GM21717 (cell line): ENCODE measurements around the gene ASPDH.

ENCODE experiments used
- ATAC-seq: cut with Tn5 transposase; IDR thresholded peaks from one replicate; pipeline ENCODE4 v1.9.1; 2021; ENCODE audit warnings: mild to moderate bottlenecking, moderate library complexity; ENCODE audit not compliant: unreplicated experiment

Gene ASPDH

DNA sequence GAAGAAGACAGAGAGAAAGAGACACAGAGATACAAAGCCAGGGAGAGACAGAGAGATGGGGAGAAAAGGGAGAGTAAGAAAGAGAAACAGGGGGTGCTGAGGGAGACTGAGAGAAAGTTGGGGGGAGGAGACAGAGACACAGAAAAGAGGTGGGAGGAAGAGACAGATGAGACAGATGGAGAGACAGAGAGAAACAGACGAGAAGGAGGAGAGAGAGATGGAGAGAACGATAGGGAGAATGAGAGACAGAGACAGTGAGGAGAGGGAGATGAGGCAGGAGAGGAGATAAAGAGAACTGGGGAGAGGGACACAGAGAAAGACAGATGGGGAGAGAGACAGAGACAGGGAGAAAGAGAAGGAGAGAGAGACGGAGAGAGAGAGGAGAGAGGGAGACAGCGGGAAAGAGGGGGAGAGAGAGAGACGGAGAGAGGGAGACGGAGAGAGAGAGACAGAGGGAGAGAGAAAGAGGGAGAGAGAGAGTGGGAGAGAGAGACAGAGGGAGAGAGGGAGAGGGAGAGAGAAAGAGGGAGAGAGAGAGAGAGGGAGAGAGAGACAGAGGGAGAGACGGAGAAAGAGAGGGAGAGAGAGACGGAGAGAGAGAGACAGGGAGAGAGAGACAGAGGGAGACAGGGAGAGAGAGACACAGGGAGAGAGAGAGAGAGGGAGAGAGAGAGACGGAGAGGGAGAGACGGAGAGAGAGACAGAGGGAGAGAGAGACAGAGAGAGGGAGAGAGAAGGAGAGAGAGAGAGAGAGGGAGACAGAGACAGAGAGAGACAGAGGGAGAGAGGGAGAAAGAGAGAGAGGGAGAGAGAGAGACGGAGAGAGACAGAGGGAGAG, 15.3 kb downstream of the ASPDH start:
- ATAC-seq: no peak

GRCh38 chr19:50497022-50497405, 16.7 kb downstream of the ASPDH start:
- no peak for ATAC-seq

GRCh38 chr19:50496189-50497021, 17.3 kb downstream of the ASPDH start:
- no peak for ATAC-seq

DNA sequence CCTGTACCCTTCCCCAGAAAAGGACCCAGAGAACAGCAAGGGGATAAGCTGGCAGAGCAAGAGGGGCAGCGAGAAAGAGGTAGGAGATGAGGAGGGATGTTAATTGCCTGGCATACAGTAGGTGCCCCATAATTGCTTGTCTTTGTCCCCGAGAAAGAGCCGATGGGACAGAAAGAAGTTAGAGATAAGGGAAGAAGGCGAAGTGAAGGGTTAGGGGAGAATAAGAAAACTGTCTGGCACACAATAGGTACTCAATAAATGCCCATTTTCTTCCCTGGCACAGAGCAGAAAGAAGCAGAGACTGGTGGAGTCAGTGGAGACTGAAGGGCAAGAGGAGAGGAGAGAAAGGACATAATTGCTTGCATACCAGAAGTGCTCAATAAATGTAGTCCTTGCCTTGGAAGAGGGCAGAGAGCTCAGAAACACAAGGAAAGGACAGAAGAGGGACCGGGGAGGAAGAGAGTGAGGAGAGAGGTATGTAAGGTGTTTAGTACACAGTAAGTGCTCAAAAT, 18.6 kb downstream of the ASPDH start:
- no peak for ATAC-seq

DNA sequence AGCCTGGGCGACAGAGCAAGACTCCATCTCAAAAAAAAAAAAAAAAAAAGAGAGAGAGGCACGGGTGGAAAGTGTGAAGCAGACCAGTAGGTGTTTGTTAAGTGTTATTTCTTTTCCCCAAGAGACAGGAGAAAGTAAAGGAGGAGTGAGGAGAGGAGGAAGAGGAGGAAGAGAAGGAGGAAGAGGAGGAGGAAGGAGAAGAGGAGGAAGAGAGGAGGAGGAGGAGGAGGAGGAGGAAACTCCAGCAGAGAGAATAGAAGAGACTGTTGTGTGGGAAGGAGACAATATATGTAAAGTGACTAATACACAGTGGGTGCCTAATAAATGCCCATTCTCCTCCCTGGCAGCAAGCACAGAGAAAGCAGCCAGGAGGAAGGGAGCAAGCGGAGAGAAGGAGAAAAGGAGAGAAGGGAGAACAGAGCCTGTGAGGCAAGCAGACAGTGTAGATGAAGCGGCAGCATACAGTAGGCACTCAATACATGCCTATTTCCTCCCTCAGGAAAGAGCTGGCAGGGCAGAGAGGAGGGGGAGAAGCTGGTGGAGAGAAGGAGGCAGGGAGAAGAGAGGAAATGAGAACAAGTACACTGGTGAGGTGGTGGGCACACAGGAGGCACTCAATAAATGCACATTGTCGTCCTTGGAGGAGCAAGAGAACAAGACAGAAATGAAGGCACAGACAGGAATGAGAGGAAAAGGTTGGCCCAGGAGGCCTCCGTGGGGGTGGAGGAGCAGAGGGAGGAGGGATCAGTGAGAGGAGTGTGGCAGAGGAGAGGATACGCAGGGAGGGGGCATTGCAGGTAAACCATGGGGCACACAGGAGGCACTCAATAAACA, 19.3 kb downstream of the ASPDH start:
- no peak for ATAC-seq

GRCh38 chr19:50493171-50493570, 20.5 kb downstream of the ASPDH start:
- ATAC-seq: no peak

DNA sequence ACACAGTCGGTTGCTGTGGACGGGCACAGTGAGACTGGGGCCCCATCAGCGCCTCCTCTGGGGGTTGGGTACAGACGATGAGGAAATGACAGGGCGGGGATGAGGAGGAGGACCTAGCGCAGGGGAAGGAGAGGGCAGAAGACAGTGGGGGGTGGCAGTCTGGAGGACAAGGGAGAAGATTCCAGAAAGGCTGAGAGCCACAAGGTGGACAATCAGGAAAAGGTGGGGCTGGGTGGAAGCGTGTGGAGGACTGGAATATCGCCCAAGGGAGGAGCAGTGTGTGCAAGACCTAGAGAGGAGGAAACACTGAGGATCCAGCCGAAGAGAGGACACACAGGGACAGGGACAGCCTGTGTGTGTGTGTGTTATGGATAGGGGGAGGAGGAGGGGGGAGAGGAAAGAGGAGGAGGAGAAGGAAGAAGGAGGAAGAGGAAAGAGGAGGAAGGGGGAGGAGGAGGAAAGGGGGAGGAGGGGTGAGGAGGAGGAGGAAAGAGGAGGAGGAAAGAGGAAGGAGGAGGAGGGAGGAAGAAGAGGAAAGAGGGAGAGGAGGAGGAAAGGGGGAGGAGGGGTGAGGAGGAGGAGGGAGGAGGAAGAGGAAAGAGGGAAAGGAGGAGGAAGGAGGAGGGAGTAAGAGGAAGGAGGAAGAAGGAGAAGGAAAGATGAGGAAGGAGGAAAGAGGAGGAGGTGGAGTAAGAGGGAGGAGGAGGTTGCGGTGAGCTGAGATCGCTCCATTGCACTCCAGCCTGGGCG, 21.2 kb downstream of the ASPDH start:
- no peak for ATAC-seq

- no peak for ATAC-seq
These were observed 22.7 kb downstream of the ASPDH start for GRCh38 chr19:50490991-50491472.

DNA sequence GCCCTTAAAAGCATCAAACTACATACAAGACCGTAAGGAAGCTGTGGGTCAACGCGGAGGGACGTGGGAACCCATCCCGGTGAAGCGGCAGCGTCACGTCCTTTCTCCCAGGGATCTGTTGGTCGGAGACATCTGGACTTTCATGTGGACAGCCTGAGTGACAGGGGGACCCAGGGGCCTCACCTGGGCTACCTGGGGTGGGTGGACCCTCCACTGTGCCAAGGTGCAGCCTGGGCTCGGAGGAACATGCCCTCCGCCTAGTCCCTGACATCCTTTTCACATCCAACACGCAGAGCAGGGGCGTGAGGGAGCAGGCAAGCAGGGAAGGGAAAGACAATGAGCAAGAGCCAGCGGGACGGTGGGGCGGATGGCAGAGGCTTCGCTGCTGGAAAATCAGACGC, 23.3 kb downstream of the ASPDH start:
- ATAC-seq: no peak

- no peak for ATAC-seq
These were observed 24.2 kb downstream of the ASPDH start for GRCh38 chr19:50489461-50490011.

- ATAC-seq: no peak
These were observed 25.1 kb downstream of the ASPDH start for GRCh38 chr19:50488389-50489194.

DNA sequence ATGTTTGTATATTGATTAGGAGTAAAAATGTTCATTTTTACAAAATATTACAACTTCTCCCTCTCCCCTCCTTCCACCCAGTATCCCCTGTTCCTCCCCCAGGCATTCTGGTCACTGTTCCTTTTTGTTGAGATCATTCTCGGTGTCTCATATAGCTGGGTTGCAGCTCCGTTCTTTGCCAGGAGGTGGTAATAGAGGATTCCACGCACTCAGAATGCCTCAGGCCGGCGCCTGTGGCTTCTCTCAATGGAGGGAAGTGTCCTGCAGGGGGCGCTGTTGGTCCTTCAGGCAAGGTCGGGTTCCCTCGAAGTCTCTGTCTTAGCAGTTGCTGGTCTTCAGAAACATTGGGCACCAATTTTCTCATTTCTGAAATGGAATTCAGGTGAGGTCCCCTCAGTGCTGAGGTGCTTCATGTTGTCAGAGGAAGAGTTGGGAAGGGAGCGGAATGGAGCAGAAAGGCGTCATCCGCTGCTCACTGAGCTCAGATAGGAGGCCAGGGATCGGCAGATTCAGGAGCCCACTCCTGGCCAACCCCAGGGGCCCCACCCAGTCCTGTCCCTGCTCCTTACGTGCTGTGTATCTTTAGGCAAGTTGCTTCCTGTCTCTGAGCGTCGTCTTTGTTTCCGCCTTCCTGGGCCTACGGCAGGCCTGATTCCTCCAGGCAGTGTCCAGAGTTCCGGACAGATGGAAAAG, 26.7 kb downstream of the ASPDH start:
- no peak for ATAC-seq

DNA sequence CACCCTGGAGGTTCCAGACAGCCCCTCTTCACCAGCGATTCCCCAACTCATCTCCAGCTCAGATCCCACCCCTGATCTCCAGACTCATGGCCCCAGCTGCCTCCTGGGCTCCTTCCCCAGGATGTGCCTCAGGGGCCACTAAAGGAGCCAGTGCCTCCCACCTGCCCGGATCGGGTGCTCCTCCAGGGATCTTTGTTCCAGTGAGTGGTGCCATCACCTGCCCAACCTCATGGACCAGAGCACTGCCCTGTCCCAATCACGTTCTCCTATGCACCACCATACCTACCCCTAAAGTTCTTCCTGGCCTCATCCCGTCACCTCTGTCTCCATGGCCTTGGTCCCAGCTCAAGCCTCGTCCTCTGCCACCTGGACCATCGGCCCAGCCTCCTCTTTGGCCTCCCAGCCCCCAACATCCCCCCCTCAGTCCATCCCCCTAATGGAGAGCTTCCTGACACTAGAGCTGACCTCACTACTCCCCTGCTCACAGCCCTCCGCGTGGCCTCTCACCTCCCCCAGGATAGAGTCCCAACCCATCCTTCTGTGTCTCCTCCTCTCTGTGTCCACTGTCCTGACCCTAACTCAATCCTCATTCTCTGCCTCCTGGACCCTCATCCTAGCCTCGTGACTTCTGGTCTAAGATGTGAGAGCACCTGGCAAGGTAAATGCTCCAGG, 28.3 kb downstream of the ASPDH start:
- ATAC-seq: no peak

- no peak for ATAC-seq
These were observed 30.8 kb downstream of the ASPDH start for GRCh38 chr19:50482916-50483315.

- no peak for ATAC-seq
These were observed 31.4 kb downstream of the ASPDH start for GRCh38 chr19:50482271-50482855.

- ATAC-seq: no peak
These were observed 32.2 kb downstream of the ASPDH start for GRCh38 chr19:50481351-50482149.
